ENCODE results near the gene AUP1. TPM values are rescaled to one million over a fixed set of nuclear protein-coding genes. Genes with fewer than 3 reads are reported as not detected.

The AUP1 gene
- total RNA-seq, 4 donors from 2014 or later = 62.7 to 92.1 (median 86.2) TPM

GRCh38 chr2:74576211-74576862 lies 46.8 kb upstream of the AUP1 start:
- no peaks in the 10 kb centered on the region for H3K36me3 ChIP-seq
- ATAC-seq = no peak
- TF ChIP-seq EP300 (IDR thresholded peaks at IDR 0.05) = no peak
- TF ChIP-seq POLR2AphosphoS5 (IDR thresholded peaks at IDR 0.05) = no peak
- TF ChIP-seq POLR2A (IDR thresholded peaks at IDR 0.05) = no peak
- no peak for TF ChIP-seq CTCF (IDR thresholded peaks at IDR 0.05)
- H3K9me3 ChIP-seq = no peaks in the 10 kb centered on the region
- peaks cover 22% of the 10 kb centered on the region for H3K27me3 ChIP-seq
- WGBS, 2 donors (ENCODE audit: low coverage in 1 of 2) = 76 to 79% methylated on average over 3 to 6 of the region's 7 CpGs
- no peak overlapping the region for H3K4me3 ChIP-seq
- H3K27ac ChIP-seq = peak overlapping the region in 1 of 4 donors; percentile 28
- H3K4me1 ChIP-seq = no peaks in the 10 kb centered on the region

- H3K9me3 ChIP-seq = no peaks in the 10 kb centered on the region
- peaks cover 16% of the 10 kb centered on the region for H3K27me3 ChIP-seq
- no peaks in the 10 kb centered on the region for H3K36me3 ChIP-seq
- H3K4me1 ChIP-seq = no peaks in the 10 kb centered on the region
- H3K27ac ChIP-seq = no peak overlapping the region
- WGBS, 2 donors (ENCODE audit: low coverage in 1 of 2) = 76 to 100% methylated on average over 2 of the region's 4 CpGs
- H3K4me3 ChIP-seq = no peak overlapping the region
- TF ChIP-seq EP300 (IDR thresholded peaks at IDR 0.05) = no peak
- no peak for TF ChIP-seq CTCF (IDR thresholded peaks at IDR 0.05)
- no peak for TF ChIP-seq POLR2A (IDR thresholded peaks at IDR 0.05)
- no peak for TF ChIP-seq POLR2AphosphoS5 (IDR thresholded peaks at IDR 0.05)
- no peak for ATAC-seq
Measured at GRCh38 chr2:74575320-74575719, 45.8 kb upstream of the AUP1 start.

GRCh38 chr2:74573747-74574562 lies 44.4 kb upstream of the AUP1 start:
- Histone ChIP-seq H3K27ac (no peak overlapping the region), H3K36me3 (no peaks in the 10 kb centered on the region), H3K4me1 (no peaks in the 10 kb centered on the region), H3K9me3 (no peaks in the 10 kb centered on the region), H3K27me3 (peaks cover 11% of the 10 kb centered on the region), H3K4me3 (no peak overlapping the region)
- WGBS, 2 donors (ENCODE audit: low coverage in 1 of 2) = 37 to 40% methylated on average over 7 of the region's 7 CpGs
- TF ChIP-seq EP300 (IDR thresholded peaks at IDR 0.05) = no peak
- no peak for TF ChIP-seq POLR2A (IDR thresholded peaks at IDR 0.05)
- TF ChIP-seq CTCF (IDR thresholded peaks at IDR 0.05) = no peak
- TF ChIP-seq POLR2AphosphoS5 (IDR thresholded peaks at IDR 0.05) = no peak
- peak; percentile 35 for ATAC-seq

- Histone ChIP-seq H3K9me3 (no peaks in the 10 kb centered on the region), H3K4me1 (no peaks in the 10 kb centered on the region), H3K27ac (no peak overlapping the region), H3K4me3 (no peak overlapping the region), H3K27me3 (peaks cover 22% of the 10 kb centered on the region), H3K36me3 (no peaks in the 10 kb centered on the region)
- no peak for ATAC-seq
- WGBS, 2 donors (ENCODE audit: low coverage in 1 of 2) = 65 to 80% methylated on average over 2 to 3 of the region's 3 CpGs
- TF ChIP-seq POLR2A (IDR thresholded peaks at IDR 0.05) = no peak
- TF ChIP-seq CTCF (IDR thresholded peaks at IDR 0.05) = peak in 1 of 4 experiments; percentile 13
Measured at GRCh38 chr2:74572178-74572925, 42.8 kb upstream of the AUP1 start.

All from gastroesophageal sphincter (tissue), 4 donors.